ENCODE measurements around the gene GPATCH8. TPM values are rescaled to one million over a fixed set of nuclear protein-coding genes. Genes with fewer than 3 reads are reported as not detected.

GPATCH8 gene
- total RNA-seq, 4 donors from 2014 or later: 52.7 to 106 (median 57.7) TPM

DNA sequence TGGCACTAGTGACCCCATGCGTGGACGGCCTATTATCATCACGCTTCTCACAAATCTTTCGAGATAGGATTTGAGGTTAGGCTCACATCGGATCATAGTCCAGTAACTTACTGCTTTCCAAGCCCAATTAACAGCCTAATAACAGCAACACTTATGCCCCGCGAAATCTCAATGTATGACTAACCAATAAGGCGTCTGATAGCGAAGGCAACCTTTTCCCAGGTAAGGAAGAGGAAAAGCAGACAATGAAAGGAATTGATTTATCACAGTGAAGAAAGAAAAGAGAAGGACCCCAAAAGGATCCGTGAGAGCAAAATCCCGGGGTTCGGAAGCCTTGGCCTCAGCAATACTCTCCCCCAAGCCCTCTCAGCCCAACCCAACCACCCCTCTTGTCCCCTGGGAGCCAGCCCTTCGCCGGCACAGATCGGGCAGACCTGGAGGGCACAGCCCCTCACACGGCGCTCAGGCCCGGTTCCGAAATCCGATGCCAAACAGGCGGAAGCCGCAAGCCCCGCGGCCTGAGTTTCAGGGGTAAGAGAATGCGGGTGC is 534 bp downstream of the GPATCH8 start:
- Histone ChIP-seq H3K4me1 (peaks cover 27 to 41% of the 10 kb centered on the region in 2 donors), H3K36me3 (no peaks in the 10 kb centered on the region), H3K27ac (peak overlapping the region; percentile 71 to 90 (median 87)), H3K27me3 (no peaks in the 10 kb centered on the region), H3K9me3 (no peaks in the 10 kb centered on the region), H3K4me3 (replicated peaks in 1 of 3) (peak overlapping the region; percentile 73 to 99 (median 76))
- intact Hi-C loops (cut with DNase I): no loop called here
- WGBS, 2 donors: 0% methylated on average over 16 to 20 of the region's 25 CpGs
- DNase-seq: peak in 1 of 2 donors; percentile 11
- TF ChIP-seq, protein P1, sequence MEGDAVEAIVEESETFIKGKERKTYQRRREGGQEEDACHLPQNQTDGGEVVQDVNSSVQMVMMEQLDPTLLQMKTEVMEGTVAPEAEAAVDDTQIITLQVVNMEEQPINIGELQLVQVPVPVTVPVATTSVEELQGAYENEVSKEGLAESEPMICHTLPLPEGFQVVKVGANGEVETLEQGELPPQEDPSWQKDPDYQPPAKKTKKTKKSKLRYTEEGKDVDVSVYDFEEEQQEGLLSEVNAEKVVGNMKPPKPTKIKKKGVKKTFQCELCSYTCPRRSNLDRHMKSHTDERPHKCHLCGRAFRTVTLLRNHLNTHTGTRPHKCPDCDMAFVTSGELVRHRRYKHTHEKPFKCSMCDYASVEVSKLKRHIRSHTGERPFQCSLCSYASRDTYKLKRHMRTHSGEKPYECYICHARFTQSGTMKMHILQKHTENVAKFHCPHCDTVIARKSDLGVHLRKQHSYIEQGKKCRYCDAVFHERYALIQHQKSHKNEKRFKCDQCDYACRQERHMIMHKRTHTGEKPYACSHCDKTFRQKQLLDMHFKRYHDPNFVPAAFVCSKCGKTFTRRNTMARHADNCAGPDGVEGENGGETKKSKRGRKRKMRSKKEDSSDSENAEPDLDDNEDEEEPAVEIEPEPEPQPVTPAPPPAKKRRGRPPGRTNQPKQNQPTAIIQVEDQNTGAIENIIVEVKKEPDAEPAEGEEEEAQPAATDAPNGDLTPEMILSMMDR (IDR thresholded peaks at IDR 0.05): no peak

DNA sequence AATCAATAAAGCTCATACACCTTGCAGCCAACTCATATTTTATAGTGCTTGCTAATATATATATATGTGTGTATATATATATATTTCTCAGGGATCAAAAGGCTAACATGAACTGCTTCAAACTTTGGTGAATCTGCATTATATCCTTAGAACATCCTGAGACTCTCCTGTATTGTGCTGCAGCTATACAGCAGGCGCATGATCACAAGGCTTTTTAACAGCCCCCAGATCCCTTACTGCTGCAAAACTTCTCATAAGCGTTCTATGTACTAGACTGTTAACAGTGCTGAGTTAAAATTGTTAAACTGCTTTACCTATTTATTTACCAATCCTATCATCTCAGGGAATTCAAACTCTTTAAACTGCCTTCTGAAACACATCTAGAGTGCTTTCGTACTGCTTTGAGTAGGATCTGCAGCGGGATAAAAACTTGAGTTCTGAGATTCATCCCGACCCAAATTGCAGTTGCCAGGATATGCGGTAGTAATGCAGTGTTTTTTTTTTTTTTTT is 1.3 kb downstream of the GPATCH8 start:
- 10 to 12% methylated on average over 6 of the region's 6 CpGs for WGBS, 2 donors
- DNase-seq: no peak
- Histone ChIP-seq H3K27me3 (no peaks in the 10 kb centered on the region), H3K9me3 (no peaks in the 10 kb centered on the region), H3K4me3 (replicated peaks in 1 of 3) (peak overlapping the region in 2 of 3 donors; percentile 76 to 99), H3K36me3 (no peaks in the 10 kb centered on the region), H3K27ac (peak overlapping the region in 1 of 3 donors; percentile 90), H3K4me1 (peaks cover 27 to 41% of the 10 kb centered on the region in 2 donors)
- no peak for TF ChIP-seq POLR2A (IDR thresholded peaks at IDR 0.05)
- TF ChIP-seq, protein P1 (IDR thresholded peaks at IDR 0.05): no peak
- intact Hi-C loops (cut with DNase I): no loop called here

DNA sequence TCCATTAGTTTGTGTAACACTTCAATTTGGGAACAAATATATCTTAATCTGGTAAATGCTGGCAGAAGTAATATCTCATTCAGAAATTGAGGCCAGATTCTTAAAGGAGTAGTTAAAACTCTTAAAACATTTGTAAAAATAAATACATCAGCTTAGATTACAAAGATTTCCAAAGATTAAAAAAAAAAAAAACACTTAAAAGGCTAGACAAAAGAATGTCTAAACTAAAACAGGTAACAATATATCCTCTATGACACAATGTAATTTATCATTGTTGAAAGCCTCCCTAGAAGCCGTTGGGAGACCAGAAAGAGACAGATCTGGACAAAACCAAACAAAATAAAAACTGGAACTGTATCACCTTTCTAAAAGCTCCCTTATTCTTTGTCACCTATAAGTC is 3.5 kb downstream of the GPATCH8 start:
- intact Hi-C loops (cut with DNase I): no loop called here
- no peaks in the 10 kb centered on the region for H3K36me3 ChIP-seq
- WGBS, 2 donors: 33 to 40% methylated on average over 1 of the region's 1 CpG
- H3K4me1 ChIP-seq: peaks cover 27 to 41% of the 10 kb centered on the region in 2 donors
- H3K27me3 ChIP-seq: no peaks in the 10 kb centered on the region
- no peak overlapping the region for H3K27ac ChIP-seq
- no peak overlapping the region for H3K4me3 ChIP-seq (replicated peaks in 1 of 3)
- TF ChIP-seq POLR2A (IDR thresholded peaks at IDR 0.05): no peak
- TF ChIP-seq, protein P1 (IDR thresholded peaks at IDR 0.05): no peak
- no peaks in the 10 kb centered on the region for H3K9me3 ChIP-seq
- no peak for DNase-seq

DNA sequence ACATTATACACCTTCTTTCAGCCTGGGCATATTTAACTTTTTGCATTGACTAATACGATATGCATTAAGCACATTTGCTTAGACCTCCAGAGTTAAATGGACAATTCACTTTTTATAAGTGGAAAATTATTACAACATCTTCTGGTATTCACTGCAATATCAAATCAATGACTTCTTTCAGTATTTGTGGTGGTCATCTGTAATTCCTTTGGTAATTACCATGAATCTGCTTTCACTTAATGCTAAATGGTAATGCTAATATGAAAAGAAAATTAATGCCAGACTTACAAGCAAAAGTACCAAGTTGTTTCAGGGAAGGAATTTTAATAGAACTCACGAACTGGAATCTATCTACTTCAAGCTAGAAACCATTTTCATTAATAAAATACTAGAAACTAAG is 6.4 kb downstream of the GPATCH8 start:
- Histone ChIP-seq H3K36me3 (no peaks in the 10 kb centered on the region), H3K27me3 (no peaks in the 10 kb centered on the region), H3K4me3 (replicated peaks in 1 of 3) (no peak overlapping the region), H3K4me1 (peaks cover 22 to 33% of the 10 kb centered on the region in 2 donors), H3K27ac (no peak overlapping the region), H3K9me3 (no peaks in the 10 kb centered on the region)
- DNase-seq: no peak
- no peak for TF ChIP-seq POLR2A (IDR thresholded peaks at IDR 0.05)
- TF ChIP-seq, protein P1 (IDR thresholded peaks at IDR 0.05): no peak
- intact Hi-C loops (cut with DNase I): no loop called here
- 90% methylated on average over 2 of the region's 2 CpGs for WGBS, 2 donors

DNA sequence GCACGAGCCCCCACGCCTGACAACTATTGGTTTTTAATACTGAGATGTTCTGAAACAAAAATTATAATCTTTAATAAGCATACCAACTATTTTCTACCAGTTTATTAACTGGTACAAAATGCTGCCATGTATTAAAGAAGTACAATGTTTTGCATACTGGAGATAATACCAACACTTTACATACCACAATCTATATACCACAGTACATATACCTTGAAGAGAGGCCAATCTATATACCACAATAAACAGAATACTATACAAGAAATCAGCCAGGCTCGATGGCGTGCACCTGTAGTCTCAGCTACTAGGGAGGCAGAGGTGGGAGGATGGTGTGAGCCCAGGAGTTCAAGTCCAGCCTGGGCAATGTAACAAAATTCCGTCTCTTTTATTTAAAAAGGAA is 9.9 kb downstream of the GPATCH8 start:
- peaks cover 3 to 10% of the 10 kb centered on the region in 2 donors for H3K4me1 ChIP-seq
- 96 to 97% methylated on average over 5 of the region's 5 CpGs for WGBS, 2 donors
- H3K4me3 ChIP-seq (replicated peaks in 1 of 3): no peak overlapping the region
- H3K27ac ChIP-seq: no peak overlapping the region
- no peaks in the 10 kb centered on the region for H3K27me3 ChIP-seq
- intact Hi-C loops (cut with DNase I): no loop called here
- DNase-seq: no peak
- no peaks in the 10 kb centered on the region for H3K36me3 ChIP-seq
- TF ChIP-seq POLR2A (IDR thresholded peaks at IDR 0.05): no peak
- TF ChIP-seq, protein P1 (IDR thresholded peaks at IDR 0.05): no peak
- H3K9me3 ChIP-seq: no peaks in the 10 kb centered on the region
